ENCODE measurements around the gene GNAZ.
"Not testable (repeated sequence)": the region's sequence is repeated elsewhere in the genome, so short reads cannot be mapped to it uniquely, and the experiment has no call there.

GNAZ gene

GRCh38 chr22:23044570-23044969 lies 25.7 kb upstream of the GNAZ start:
- DNase-seq (ENCODE audit: low spot score) = no peak

GRCh38 chr22:23045461-23045860 lies 24.9 kb upstream of the GNAZ start:
- no peak for DNase-seq (ENCODE audit: low spot score)

GRCh38 chr22:23047265-23047664 lies 23.1 kb upstream of the GNAZ start:
- no peak for DNase-seq (ENCODE audit: low spot score)

- no peak for DNase-seq (ENCODE audit: low spot score)
These were observed 22.6 kb upstream of the GNAZ start for GRCh38 chr22:23047742-23048141.

- not testable (repeated sequence) for DNase-seq (ENCODE audit: low spot score)
These were observed 19.8 kb upstream of the GNAZ start for GRCh38 chr22:23050546-23050945.

- no peak for DNase-seq (ENCODE audit: low spot score)
These were observed 17.1 kb upstream of the GNAZ start for GRCh38 chr22:23053051-23053707.

- no peak for DNase-seq (ENCODE audit: low spot score)
These were observed 16.3 kb upstream of the GNAZ start for GRCh38 chr22:23053912-23054530.

GRCh38 chr22:23054531-23055257 lies 15.6 kb upstream of the GNAZ start:
- no peak for DNase-seq (ENCODE audit: low spot score)

GRCh38 chr22:23055449-23056179 lies 14.7 kb upstream of the GNAZ start:
- no peak for DNase-seq (ENCODE audit: low spot score)

- DNase-seq (ENCODE audit: low spot score) = no peak
These were observed 13.0 kb upstream of the GNAZ start for GRCh38 chr22:23057331-23057730.

GRCh38 chr22:23058063-23058462 lies 12.3 kb upstream of the GNAZ start:
- no peak for DNase-seq (ENCODE audit: low spot score)

- no peak for DNase-seq (ENCODE audit: low spot score)
These were observed 11.6 kb upstream of the GNAZ start for GRCh38 chr22:23058481-23059283.

GRCh38 chr22:23059284-23059948 lies 10.9 kb upstream of the GNAZ start:
- DNase-seq (ENCODE audit: low spot score) = no peak

- DNase-seq (ENCODE audit: low spot score) = no peak
These were observed 9.5 kb upstream of the GNAZ start for GRCh38 chr22:23060612-23061400.

GRCh38 chr22:23061471-23062280 lies 8.6 kb upstream of the GNAZ start:
- no peak for DNase-seq (ENCODE audit: low spot score)

GRCh38 chr22:23062616-23063538 lies 7.4 kb upstream of the GNAZ start:
- DNase-seq (ENCODE audit: low spot score) = no peak

- DNase-seq (ENCODE audit: low spot score) = no peak
These were observed 6.6 kb upstream of the GNAZ start for GRCh38 chr22:23063539-23064380.
